Nephron progenitor cell (in vitro differentiated cells): ENCODE data around the gene DYNC2H1.

Experiments
- DNase-seq: peaks from one replicate; pipeline ENCODE4 v3.0.0; 2021
- H3K27ac Mint-ChIP-seq: 2 replicates; pipeline ENCODE4 v1.8.0; 2021; ENCODE audit warnings: mild to moderate bottlenecking, moderate library complexity, mixed read lengths
- H3K27me3 Mint-ChIP-seq: 2 replicates; pipeline ENCODE4 v1.8.0; 2021; ENCODE audit warnings: mild to moderate bottlenecking, low read depth, mixed read lengths; ENCODE audit not compliant: poor library complexity
- H3K36me3 Mint-ChIP-seq: 2 replicates; pipeline ENCODE4 v1.8.0; 2021; ENCODE audit warnings: low read depth, mixed read lengths
- H3K4me1 Mint-ChIP-seq: 2 replicates; pipeline ENCODE4 v1.8.0; 2021; ENCODE audit warnings: mixed read lengths
- H3K4me3 Mint-ChIP-seq: 2 replicates; pipeline ENCODE4 v1.8.0; 2021; ENCODE audit warnings: mild to moderate bottlenecking, moderate library complexity, mixed read lengths
- H3K9me3 Mint-ChIP-seq: 2 replicates; pipeline ENCODE4 v1.8.0; 2021; ENCODE audit warnings: mild to moderate bottlenecking, moderate library complexity, mixed read lengths
- CTCF ChIP-seq: fragments of 200-600 bp; sonication (generic); IDR thresholded peaks from 2 replicates; pipeline ENCODE4 v1.5.0; 2021; ENCODE audit warnings: antibody characterized with exemption

The DYNC2H1 gene

GRCh38 chr11:103398829-103399228 lies 289.6 kb downstream of the DYNC2H1 start:
- no peak for TF ChIP-seq CTCF
- no peak for DNase-seq
- Mint-ChIP-seq H3K27me3 (no peaks in the 10 kb centered on the region), H3K36me3 (peaks cover 23% of the 10 kb centered on the region), H3K4me1 (no peaks in the 10 kb centered on the region), H3K4me3 (no peak overlapping the region), H3K27ac (no peak overlapping the region), H3K9me3 (peaks cover 3% of the 10 kb centered on the region)

GRCh38 chr11:103406357-103406756 lies 297.1 kb downstream of the DYNC2H1 start:
- Mint-ChIP-seq H3K4me3 (no peak overlapping the region), H3K36me3 (peaks cover 5% of the 10 kb centered on the region), H3K4me1 (no peaks in the 10 kb centered on the region), H3K27ac (no peak overlapping the region), H3K27me3 (no peaks in the 10 kb centered on the region), H3K9me3 (no peaks in the 10 kb centered on the region)
- DNase-seq, result no peak
- TF ChIP-seq CTCF, result no peak

GRCh38 chr11:103407641-103408040 lies 298.4 kb downstream of the DYNC2H1 start:
- TF ChIP-seq CTCF, result no peak
- no peaks in the 10 kb centered on the region for H3K27me3 Mint-ChIP-seq
- no peak overlapping the region for H3K27ac Mint-ChIP-seq
- H3K36me3 Mint-ChIP-seq, result no peaks in the 10 kb centered on the region
- DNase-seq, result no peak
- H3K9me3 Mint-ChIP-seq, result no peaks in the 10 kb centered on the region
- no peak overlapping the region for H3K4me3 Mint-ChIP-seq
- no peaks in the 10 kb centered on the region for H3K4me1 Mint-ChIP-seq

- H3K36me3 Mint-ChIP-seq, result peaks cover 13% of the 10 kb centered on the region
- DNase-seq, result no peak
- H3K4me1 Mint-ChIP-seq, result no peaks in the 10 kb centered on the region
- no peak for TF ChIP-seq CTCF
- H3K9me3 Mint-ChIP-seq, result no peaks in the 10 kb centered on the region
- no peak overlapping the region for H3K4me3 Mint-ChIP-seq
- no peak overlapping the region for H3K27ac Mint-ChIP-seq
- H3K27me3 Mint-ChIP-seq, result no peaks in the 10 kb centered on the region
Observed at GRCh38 chr11:103413266-103413888, 304.2 kb downstream of the DYNC2H1 start.

- no peak overlapping the region for H3K4me3 Mint-ChIP-seq
- peaks cover 4% of the 10 kb centered on the region for H3K9me3 Mint-ChIP-seq
- no peak for TF ChIP-seq CTCF
- H3K4me1 Mint-ChIP-seq, result no peaks in the 10 kb centered on the region
- DNase-seq, result no peak
- H3K27me3 Mint-ChIP-seq, result no peaks in the 10 kb centered on the region
- peaks cover 28% of the 10 kb centered on the region for H3K36me3 Mint-ChIP-seq
- H3K27ac Mint-ChIP-seq, result no peak overlapping the region
Observed at GRCh38 chr11:103418014-103418413, 308.8 kb downstream of the DYNC2H1 start.

- Mint-ChIP-seq H3K4me3 (no peak overlapping the region), H3K27me3 (no peaks in the 10 kb centered on the region), H3K36me3 (peaks cover 18% of the 10 kb centered on the region), H3K4me1 (no peaks in the 10 kb centered on the region), H3K27ac (no peak overlapping the region), H3K9me3 (peaks cover 4% of the 10 kb centered on the region)
- no peak for DNase-seq
- TF ChIP-seq CTCF, result no peak
Observed at GRCh38 chr11:103420593-103420992, 311.4 kb downstream of the DYNC2H1 start.
